HepG2 (cell line): ENCODE measurements around the gene KMT2D. TPM values are rescaled to one million over a fixed set of nuclear protein-coding genes. Genes with fewer than 3 reads are reported as not detected.

Source experiments
- HNRNPH1 ChIP-seq: fragments of 200-400 bp; formaldehyde crosslinking; optimal IDR thresholded peaks from 2 replicates; pipeline ENCODE3; 2017; ENCODE audit warnings: mild to moderate bottlenecking, low read depth, low read length
- MAFF ChIP-seq: IDR thresholded peaks from 2 replicates; pipeline ENCODE4 v1.6.1; 2011; ENCODE audit warnings: low read depth, low read length, improper control_type of control experiment
- MAFG ChIP-seq: sonication (generic); formaldehyde crosslinking; IDR thresholded peaks from 2 replicates; pipeline ENCODE4 v1.5.1; 2020; ENCODE audit warnings: mild to moderate bottlenecking, missing genetic modification reagents
- MYC ChIP-seq: sonication (generic); formaldehyde crosslinking; IDR thresholded peaks from 2 replicates; pipeline ENCODE4 v1.9.0; 2021; ENCODE audit warnings: missing genetic modification reagents, borderline replicate concordance
- PAWR ChIP-seq: sonication (generic); formaldehyde crosslinking; IDR thresholded peaks from 2 replicates; pipeline ENCODE4 v1.4.0; 2020; ENCODE audit warnings: missing genetic modification reagents, mild to moderate bottlenecking, borderline replicate concordance
- PAX8 ChIP-seq: sonication (generic); formaldehyde crosslinking; IDR thresholded peaks from 2 replicates; pipeline ENCODE4 v1.8.0; 2022; ENCODE audit warnings: mild to moderate bottlenecking, missing genetic modification reagents, borderline replicate concordance
- PRMT3 ChIP-seq: sonication (generic); formaldehyde crosslinking; IDR thresholded peaks from 2 replicates; pipeline ENCODE4 v1.8.1; 2022; ENCODE audit warnings: low read depth, mild to moderate bottlenecking, moderate library complexity, missing genetic modification reagents, borderline replicate concordance
- RBAK ChIP-seq: sonication (generic); formaldehyde crosslinking; IDR thresholded peaks from 2 replicates; pipeline ENCODE4 v1.5.1; 2020; ENCODE audit warnings: mild to moderate bottlenecking, missing genetic modification reagents
- RXRA ChIP-seq: sonication (generic); formaldehyde crosslinking; IDR thresholded peaks from 2 replicates; pipeline ENCODE4 v1.5.1; 2020; ENCODE audit warnings: missing genetic modification reagents
- SIX1 ChIP-seq: sonication (generic); formaldehyde crosslinking; IDR thresholded peaks from 2 replicates; pipeline ENCODE4 v1.4.0; 2020; ENCODE audit warnings: missing genetic modification reagents, borderline replicate concordance
- SMYD3 ChIP-seq: sonication (generic); formaldehyde crosslinking; IDR thresholded peaks from 2 replicates; pipeline ENCODE4 v1.8.1; 2023; ENCODE audit warnings: mild to moderate bottlenecking, missing genetic modification reagents
- SRF ChIP-seq: IDR thresholded peaks from 2 replicates; pipeline ENCODE4 v1.6.1; 2011; ENCODE audit warnings: mild to moderate bottlenecking, low read depth, low read length, moderate library complexity
- SUZ12 ChIP-seq: fragments of 150-350 bp; IDR thresholded peaks from 2 replicates; pipeline ENCODE4 v1.6.1; 2014; ENCODE audit warnings: low read depth, low read length
- ZBTB7B ChIP-seq: sonication (generic); formaldehyde crosslinking; IDR thresholded peaks from 2 replicates; pipeline ENCODE4 v1.4.0; 2020; ENCODE audit warnings: missing genetic modification reagents
- ZFP37 ChIP-seq: sonication (generic); formaldehyde crosslinking; IDR thresholded peaks from 2 replicates; pipeline ENCODE4 v1.4.0; 2020; ENCODE audit warnings: missing genetic modification reagents, borderline replicate concordance
- ZNF205 ChIP-seq: IDR thresholded peaks from 2 replicates; pipeline ENCODE4 v1.6.1; 2018; ENCODE audit warnings: missing biosample characterization, missing genetic modification reagents
- ZNF547 ChIP-seq: sonication (generic); formaldehyde crosslinking; IDR thresholded peaks from 2 replicates; pipeline ENCODE4 v1.5.1; 2020; ENCODE audit warnings: mild to moderate bottlenecking, missing genetic modification reagents
- ZNF891 ChIP-seq: sonication (generic); formaldehyde crosslinking; IDR thresholded peaks from 2 replicates; pipeline ENCODE4 v1.5.0; 2020; ENCODE audit warnings: mild to moderate bottlenecking, missing genetic modification reagents
- ZSCAN22 ChIP-seq: sonication (generic); formaldehyde crosslinking; IDR thresholded peaks from 2 replicates; pipeline ENCODE4 v1.4.0; 2020; ENCODE audit warnings: mild to moderate bottlenecking, missing genetic modification reagents
- ZZZ3 ChIP-seq: sonication (generic); formaldehyde crosslinking; IDR thresholded peaks from 2 replicates; pipeline ENCODE4 v1.4.0; 2020; ENCODE audit warnings: missing genetic modification reagents, mild to moderate bottlenecking, borderline replicate concordance
- polyA plus RNA-seq, 8 experiments: library from polyadenylated mRNA; depleted of rRNA in 3 of 8; stranded (reverse) in 7 of 8; unstranded in 1 of 8; fragments of >200 nt; fragmentation: Illumina TruSeq in 4 of 8; extraction: Trizol in 4 of 8; gene quantifications; 2 replicates each; pipeline versions ENCODE4 v1.2.1 to v1.2.3, GENCODE V29; 2011 to 2016; ENCODE audit warnings: low read depth in 4 of 8, missing spikeins in 1 of 8, mixed read lengths in 1 of 8; ENCODE audit not compliant: insufficient read depth in 1 of 8
- total RNA-seq, 5 experiments: library from RNA; depleted of rRNA; stranded (reverse); fragments of >200 nt; fragmentation: Illumina TruSeq; extraction: Trizol; gene quantifications; 2 replicates each; pipeline ENCODE4 v1.2.3, GENCODE V29; 2016; ENCODE audit warnings: low read depth in 1 of 5
- TF ChIP-seq, protein P1 (sequence below): sonication (generic); formaldehyde crosslinking; IDR thresholded peaks from 2 replicates; pipeline ENCODE4 v1.4.0; 2020; ENCODE audit warnings: missing genetic modification reagents
- TF ChIP-seq, protein P2 (sequence below): sonication (generic); formaldehyde crosslinking; IDR thresholded peaks from 2 replicates; pipeline ENCODE4 v1.4.0; 2020; ENCODE audit warnings: missing genetic modification reagents
- TF ChIP-seq, protein P3 (sequence below): sonication (generic); formaldehyde crosslinking; IDR thresholded peaks from 2 replicates; pipeline ENCODE4 v1.5.1; 2020; ENCODE audit warnings: missing genetic modification reagents, mild to moderate bottlenecking, borderline replicate concordance

The KMT2D gene
- total and polyA plus RNA-seq, 2 of the 13 experiments (the other 11 are each of a cell fraction or from before 2014, with no cell fraction given), result 8.1 to 10.4 TPM

DNA sequence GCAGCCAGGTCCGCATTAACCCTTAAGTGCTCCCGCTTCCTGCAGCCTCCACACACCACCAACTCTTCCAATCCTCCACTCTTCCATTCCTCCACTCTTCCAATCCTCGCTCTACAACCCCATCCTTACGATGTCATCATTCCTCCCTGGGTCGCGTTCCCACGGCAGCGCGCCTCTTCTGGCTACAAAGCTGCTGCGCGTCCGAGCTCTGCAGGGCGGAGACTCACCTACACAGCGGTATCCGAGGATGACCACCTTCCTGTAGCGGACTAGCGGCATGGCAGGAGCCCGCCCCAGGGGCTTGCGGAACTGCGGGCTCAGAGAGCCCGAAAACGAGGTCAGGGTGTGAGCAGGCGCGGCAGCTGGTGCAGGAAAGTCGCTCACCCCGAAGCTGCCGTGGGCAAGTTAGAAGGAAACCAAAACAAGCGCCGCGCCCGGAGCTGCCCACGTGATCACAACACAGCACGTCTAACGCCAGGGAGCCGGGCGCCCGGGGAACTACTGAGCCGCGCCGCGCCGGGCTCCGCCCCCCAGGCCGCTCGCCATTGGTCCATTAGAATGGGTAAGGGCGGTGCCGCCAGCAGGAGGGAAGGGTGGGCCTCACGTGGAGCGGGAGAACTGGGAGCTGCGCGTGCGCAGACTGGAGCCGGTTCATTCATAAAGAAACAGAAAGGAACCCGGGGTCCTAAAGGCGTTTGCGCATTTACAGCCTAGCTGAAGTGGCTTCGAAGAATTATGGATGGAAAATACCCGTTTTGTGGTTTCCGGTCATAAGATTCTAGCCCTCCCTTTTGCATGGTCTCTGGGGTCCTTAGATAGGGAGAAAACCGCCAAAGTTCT, 9.1 kb upstream of the KMT2D start, which contains the start of gene RHEBL1 (continued):
- TF ChIP-seq, protein P1, sequence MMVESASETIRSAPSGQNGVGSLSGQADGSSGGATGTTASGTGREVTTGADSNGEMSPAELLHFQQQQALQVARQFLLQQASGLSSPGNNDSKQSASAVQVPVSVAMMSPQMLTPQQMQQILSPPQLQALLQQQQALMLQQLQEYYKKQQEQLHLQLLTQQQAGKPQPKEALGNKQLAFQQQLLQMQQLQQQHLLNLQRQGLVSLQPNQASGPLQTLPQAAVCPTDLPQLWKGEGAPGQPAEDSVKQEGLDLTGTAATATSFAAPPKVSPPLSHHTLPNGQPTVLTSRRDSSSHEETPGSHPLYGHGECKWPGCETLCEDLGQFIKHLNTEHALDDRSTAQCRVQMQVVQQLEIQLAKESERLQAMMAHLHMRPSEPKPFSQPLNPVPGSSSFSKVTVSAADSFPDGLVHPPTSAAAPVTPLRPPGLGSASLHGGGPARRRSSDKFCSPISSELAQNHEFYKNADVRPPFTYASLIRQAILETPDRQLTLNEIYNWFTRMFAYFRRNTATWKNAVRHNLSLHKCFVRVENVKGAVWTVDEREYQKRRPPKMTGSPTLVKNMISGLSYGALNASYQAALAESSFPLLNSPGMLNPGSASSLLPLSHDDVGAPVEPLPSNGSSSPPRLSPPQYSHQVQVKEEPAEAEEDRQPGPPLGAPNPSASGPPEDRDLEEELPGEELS, result no peak
- TF ChIP-seq PAWR (CRISPR knock-in tag) (0 out of 2 replicates have a peak, but pooled peaks have one; percentile 13), ZSCAN22 (no peak), MAFF (no peak), SUZ12 (no peak), SIX1 (CRISPR knock-in tag) (no peak), ZBTB7B (CRISPR knock-in tag) (no peak), MYC (CRISPR knock-in tag) (peak; percentile 75; the same call in 1 of the 2 replicates), MAFG (CRISPR knock-in tag) (no peak), SRF (no peak), PRMT3 (0 out of 2 replicates have a peak, but pooled peaks have one; percentile 79), ZNF547 (CRISPR knock-in tag) (0 out of 2 replicates have a peak, but pooled peaks have one; percentile 68), HNRNPH1 (no peak), ZNF205 (no peak), SMYD3 (CRISPR knock-in tag) (no peak), RBAK (no peak), PAX8 (CRISPR knock-in tag) (no peak), RXRA (CRISPR knock-in tag) (peak; percentile 27; the same call in 1 of the 2 replicates), ZNF891 (CRISPR knock-in tag) (peak; percentile 95; the same call in 1 of the 2 replicates), ZZZ3 (CRISPR knock-in tag) (no peak), ZFP37 (no peak)
- TF ChIP-seq, protein P2, sequence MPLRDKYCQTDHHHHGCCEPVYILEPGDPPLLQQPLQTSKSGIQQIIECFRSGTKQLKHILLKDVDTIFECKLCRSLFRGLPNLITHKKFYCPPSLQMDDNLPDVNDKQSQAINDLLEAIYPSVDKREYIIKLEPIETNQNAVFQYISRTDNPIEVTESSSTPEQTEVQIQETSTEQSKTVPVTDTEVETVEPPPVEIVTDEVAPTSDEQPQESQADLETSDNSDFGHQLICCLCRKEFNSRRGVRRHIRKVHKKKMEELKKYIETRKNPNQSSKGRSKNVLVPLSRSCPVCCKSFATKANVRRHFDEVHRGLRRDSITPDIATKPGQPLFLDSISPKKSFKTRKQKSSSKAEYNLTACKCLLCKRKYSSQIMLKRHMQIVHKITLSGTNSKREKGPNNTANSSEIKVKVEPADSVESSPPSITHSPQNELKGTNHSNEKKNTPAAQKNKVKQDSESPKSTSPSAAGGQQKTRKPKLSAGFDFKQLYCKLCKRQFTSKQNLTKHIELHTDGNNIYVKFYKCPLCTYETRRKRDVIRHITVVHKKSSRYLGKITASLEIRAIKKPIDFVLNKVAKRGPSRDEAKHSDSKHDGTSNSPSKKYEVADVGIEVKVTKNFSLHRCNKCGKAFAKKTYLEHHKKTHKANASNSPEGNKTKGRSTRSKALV (CRISPR knock-in tag), result peak; percentile 52; the same call in 1 of the 2 replicates
- TF ChIP-seq, protein P3, sequence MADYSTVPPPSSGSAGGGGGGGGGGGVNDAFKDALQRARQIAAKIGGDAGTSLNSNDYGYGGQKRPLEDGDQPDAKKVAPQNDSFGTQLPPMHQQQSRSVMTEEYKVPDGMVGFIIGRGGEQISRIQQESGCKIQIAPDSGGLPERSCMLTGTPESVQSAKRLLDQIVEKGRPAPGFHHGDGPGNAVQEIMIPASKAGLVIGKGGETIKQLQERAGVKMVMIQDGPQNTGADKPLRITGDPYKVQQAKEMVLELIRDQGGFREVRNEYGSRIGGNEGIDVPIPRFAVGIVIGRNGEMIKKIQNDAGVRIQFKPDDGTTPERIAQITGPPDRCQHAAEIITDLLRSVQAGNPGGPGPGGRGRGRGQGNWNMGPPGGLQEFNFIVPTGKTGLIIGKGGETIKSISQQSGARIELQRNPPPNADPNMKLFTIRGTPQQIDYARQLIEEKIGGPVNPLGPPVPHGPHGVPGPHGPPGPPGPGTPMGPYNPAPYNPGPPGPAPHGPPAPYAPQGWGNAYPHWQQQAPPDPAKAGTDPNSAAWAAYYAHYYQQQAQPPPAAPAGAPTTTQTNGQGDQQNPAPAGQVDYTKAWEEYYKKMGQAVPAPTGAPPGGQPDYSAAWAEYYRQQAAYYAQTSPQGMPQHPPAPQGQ, result no peak
